K562 (cell line): Measurements from ENCODE around the gene UNC13A. TPM values are rescaled to one million over a fixed set of nuclear protein-coding genes. Genes with fewer than 3 reads are reported as not detected.

Source experiments
- ATF1 ChIP-seq, 2 experiments: fragments of 450-650 bp in 1 of 2; IDR thresholded peaks; 2 replicates each; pipeline ENCODE4 v1.6.1; 2016; ENCODE audit warnings: missing compliant biosample characterization in 1 of 2, missing genetic modification characterization in 1 of 2
- BCOR ChIP-seq: fragments of 450-650 bp; IDR thresholded peaks from 2 replicates; pipeline ENCODE4 v1.6.1; 2016
- BHLHE40 ChIP-seq: IDR thresholded peaks from 2 replicates; pipeline ENCODE4 v1.6.1; 2011; ENCODE audit warnings: low read length, improper control_type of control experiment
- CBFA2T2 ChIP-seq: fragments of 450-650 bp; conservative IDR thresholded peaks from 2 replicates; pipeline ENCODE4 v1.6.1; 2017; ENCODE audit warnings: mild to moderate bottlenecking
- CHAMP1 ChIP-seq: fragments of 450-650 bp; IDR thresholded peaks from 2 replicates; pipeline ENCODE4 v1.6.1; 2016; ENCODE audit warnings: mild to moderate bottlenecking
- DIDO1 ChIP-seq: fragments of 450-650 bp; IDR thresholded peaks from 2 replicates; pipeline ENCODE4 v1.6.1; 2016; ENCODE audit warnings: low read depth, missing biosample characterization, missing genetic modification characterization
- DPF2 ChIP-seq: fragments of 450-650 bp; IDR thresholded peaks from 2 replicates; pipeline ENCODE4 v1.6.1; 2016
- ETV5 ChIP-seq: sonication (generic); formaldehyde crosslinking; IDR thresholded peaks from 2 replicates; pipeline ENCODE4 v1.4.0; 2020; ENCODE audit warnings: low read depth, mild to moderate bottlenecking, missing genetic modification reagents
- FOSL1 ChIP-seq: fragments of 200-800 bp; sonication (Bioruptor generic); conservative IDR thresholded peaks from 2 replicates; pipeline ENCODE4 v1.6.1; 2016; ENCODE audit warnings: missing genetic modification characterization, missing compliant biosample characterization
- GABPA ChIP-seq: fragments of 200-800 bp; sonication (Bioruptor generic); conservative IDR thresholded peaks from 2 replicates; pipeline ENCODE4 v1.6.1; 2016; ENCODE audit warnings: low read depth, missing genetic modification characterization, missing compliant biosample characterization
- GTF2E2 ChIP-seq: fragments of 200-800 bp; sonication (Bioruptor generic); IDR thresholded peaks from 2 replicates; pipeline ENCODE4 v1.6.1; 2016; ENCODE audit warnings: missing genetic modification characterization, missing compliant biosample characterization
- HCFC1 ChIP-seq: IDR thresholded peaks from 2 replicates; pipeline ENCODE4 v1.6.1; 2012; ENCODE audit warnings: low read depth, low read length, improper control_type of control experiment
- JUN ChIP-seq, 2 experiments: sonication (generic) in 1 of 2; formaldehyde crosslinking in 1 of 2; IDR thresholded peaks; 2 replicates each; pipeline versions ENCODE4 v1.6.1 to v1.8.0; 2012 to 2022; ENCODE audit warnings: borderline replicate concordance in 2 of 2, mild to moderate bottlenecking in 2 of 2, improper control_type of control experiment in 1 of 2, low read depth in 1 of 2, low read length in 1 of 2, missing genetic modification reagents in 1 of 2
- MLLT1 ChIP-seq, 2 experiments: fragments of 450-650 bp; IDR thresholded peaks; 2 replicates each; pipeline ENCODE4 v1.6.1; 2016
- MNT ChIP-seq, 2 experiments: fragments of 450-650 bp; conservative IDR thresholded peaks; 2 replicates each; pipeline ENCODE4 v1.6.1; 2017; ENCODE audit warnings: mild to moderate bottlenecking in 2 of 2, moderate library complexity in 2 of 2
- RBFOX2 ChIP-seq: fragments of 200-400 bp; formaldehyde crosslinking; IDR thresholded peaks from 2 replicates; pipeline ENCODE4 v1.6.1; 2017; ENCODE audit warnings: low read depth, mild to moderate bottlenecking, low read length, moderate library complexity
- RFX1 ChIP-seq: fragments of 450-650 bp; IDR thresholded peaks from 2 replicates; pipeline ENCODE4 v1.6.1; 2016; ENCODE audit warnings: mild to moderate bottlenecking, moderate library complexity
- SMAD4 ChIP-seq: fragments of 250-450 bp; sonication (Bioruptor Pico); conservative IDR thresholded peaks from 2 replicates; pipeline ENCODE4 v1.8.0; 2021; ENCODE audit warnings: inconsistent platforms, mild to moderate bottlenecking, moderate library complexity
- TCF15 ChIP-seq: fragments of 250-450 bp; sonication (Bioruptor Pico); IDR thresholded peaks from 2 replicates; pipeline ENCODE4 v1.8.0; 2022; ENCODE audit warnings: moderate library complexity, mild to moderate bottlenecking, inconsistent platforms
- TCF3 ChIP-seq: sonication (generic); formaldehyde crosslinking; IDR thresholded peaks from 2 replicates; pipeline ENCODE4 v1.4.0; 2020; ENCODE audit warnings: mild to moderate bottlenecking, missing genetic modification reagents
- ZBTB26 ChIP-seq: fragments of 450-650 bp; formaldehyde crosslinking; IDR thresholded peaks from 2 replicates; pipeline ENCODE4 v1.4.0; 2022; ENCODE audit warnings: missing genetic modification characterization
- ZNF436 ChIP-seq: fragments of 250-450, 450-650 bp; sonication (Bioruptor Pico); formaldehyde crosslinking; IDR thresholded peaks from 2 replicates; pipeline ENCODE4 v1.7.0; 2020; ENCODE audit warnings: mild to moderate bottlenecking
- polyA plus RNA-seq, 8 experiments: library from polyadenylated mRNA; depleted of rRNA in 4 of 8; stranded (reverse) in 5 of 8; unstranded in 3 of 8; fragments of >200 nt; fragmentation: Nextera tagmentation in 2 of 8; fragmentation: Illumina TruSeq in 1 of 8; extraction: Ambion mirVana in 2 of 8; extraction: Trizol in 1 of 8; gene quantifications; 2 replicates each; pipeline versions ENCODE4 v1.2.1 to v1.2.3, GENCODE V29; 2011 to 2014; ENCODE audit warnings: inconsistent platforms in 1 of 8, missing spikeins in 1 of 8
- total RNA-seq, 7 experiments: library from RNA; depleted of rRNA in 6 of 7; stranded (reverse); fragments of >200 nt in 6 of 7; fragmentation: Illumina TruSeq in 2 of 7; extraction: Trizol in 2 of 7; gene quantifications; 2 replicates each; pipeline versions ENCODE4 v1.2.1 to v1.2.3, GENCODE V29; 2011 to 2021; ENCODE audit warnings: low replicate concordance in 1 of 7

Gene UNC13A
- total and polyA plus RNA-seq, 9 of the 15 experiments (the other 6 are each of a cell fraction or from before 2014, with no cell fraction given), result 0.03 to 1.0 (median 0.25) TPM

- TF ChIP-seq ZBTB26 (CRISPR knock-in tag) (no peak), MLLT1 (IDR thresholded peaks at IDR 0.05) (no peak), BCOR (peak; percentile 69; the same call in 1 of the 2 replicates), GABPA (tag) (peak; percentile 87), RFX1 (no peak), ZNF436 (CRISPR knock-in tag) (no peak), TCF3 (CRISPR knock-in tag) (0 out of 2 replicates have a peak, but pooled peaks have one; percentile 25), ATF1 (CRISPR knock-in tag; IDR thresholded peaks at IDR 0.05) (no peak), ATF1 (tag; IDR thresholded peaks at IDR 0.05) (peak; percentile 60), TCF15 (no peak), JUN (IDR thresholded peaks at IDR 0.05; ENCODE audit: borderline replicate concordance, low read depth, low read length) (0 out of 2 replicates have a peak, but pooled peaks have one; percentile 10), JUN (CRISPR knock-in tag; IDR thresholded peaks at IDR 0.05; ENCODE audit: borderline replicate concordance) (no peak), HCFC1 (peak; percentile 56; the same call in 1 of the 2 replicates), CHAMP1 (no peak), SMAD4 (CRISPR knock-in tag) (peak; percentile 90), MNT (conservative IDR thresholded peaks at IDR 0.05) (peak in 1 of 2 experiments; percentile 71; a peak in 3 of 4 replicates), RBFOX2 (peak; percentile 49), ETV5 (CRISPR knock-in tag) (peak; percentile 80), CBFA2T2 (peak; percentile 19; the same call in 1 of the 2 replicates), FOSL1 (tag) (peak; percentile 52; the same call in 1 of the 2 replicates), GTF2E2 (tag) (no peak), DIDO1 (0 out of 2 replicates have a peak, but pooled peaks have one; percentile 7), DPF2 (peak; percentile 29; the same call in 1 of the 2 replicates), BHLHE40 (peak; percentile 57; the same call in 1 of the 2 replicates)
Observed at GRCh38 chr19:17680230-17680722, 7.9 kb downstream of the UNC13A start (continued).
